Measurements from ENCODE around the gene CHIT1.

DNA sequence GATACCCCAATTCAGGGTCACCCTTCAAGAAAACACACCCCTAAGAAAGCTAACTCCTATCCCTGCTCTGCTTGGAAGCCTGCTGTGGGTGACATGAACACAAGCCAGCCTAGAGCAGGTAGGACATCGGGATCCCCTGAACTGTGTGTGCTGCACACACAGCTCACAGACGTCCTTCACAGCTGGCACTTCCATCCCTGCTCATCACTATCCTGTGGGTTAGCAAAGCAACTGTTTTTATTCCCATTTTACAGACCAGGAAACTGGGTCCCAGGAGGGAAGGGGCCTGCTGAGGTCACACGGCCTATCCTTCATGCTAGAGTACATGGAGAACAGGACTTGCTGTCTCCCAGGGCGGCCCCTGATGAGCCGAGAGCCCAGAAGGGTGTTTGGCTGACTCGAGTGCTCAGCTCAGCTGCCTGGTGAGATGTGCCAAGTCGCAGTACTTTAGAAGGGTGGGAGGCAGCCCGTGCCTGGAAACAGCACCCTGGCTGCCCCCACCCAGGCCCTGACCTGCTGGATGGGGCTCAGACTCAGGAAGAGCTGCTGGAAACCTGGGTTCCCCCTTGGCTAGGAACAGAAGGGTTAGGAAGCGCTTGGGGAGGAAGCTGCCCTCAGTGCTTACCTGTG lies 47.6 kb upstream of the CHIT1 start:
- TF ChIP-seq, protein P1, sequence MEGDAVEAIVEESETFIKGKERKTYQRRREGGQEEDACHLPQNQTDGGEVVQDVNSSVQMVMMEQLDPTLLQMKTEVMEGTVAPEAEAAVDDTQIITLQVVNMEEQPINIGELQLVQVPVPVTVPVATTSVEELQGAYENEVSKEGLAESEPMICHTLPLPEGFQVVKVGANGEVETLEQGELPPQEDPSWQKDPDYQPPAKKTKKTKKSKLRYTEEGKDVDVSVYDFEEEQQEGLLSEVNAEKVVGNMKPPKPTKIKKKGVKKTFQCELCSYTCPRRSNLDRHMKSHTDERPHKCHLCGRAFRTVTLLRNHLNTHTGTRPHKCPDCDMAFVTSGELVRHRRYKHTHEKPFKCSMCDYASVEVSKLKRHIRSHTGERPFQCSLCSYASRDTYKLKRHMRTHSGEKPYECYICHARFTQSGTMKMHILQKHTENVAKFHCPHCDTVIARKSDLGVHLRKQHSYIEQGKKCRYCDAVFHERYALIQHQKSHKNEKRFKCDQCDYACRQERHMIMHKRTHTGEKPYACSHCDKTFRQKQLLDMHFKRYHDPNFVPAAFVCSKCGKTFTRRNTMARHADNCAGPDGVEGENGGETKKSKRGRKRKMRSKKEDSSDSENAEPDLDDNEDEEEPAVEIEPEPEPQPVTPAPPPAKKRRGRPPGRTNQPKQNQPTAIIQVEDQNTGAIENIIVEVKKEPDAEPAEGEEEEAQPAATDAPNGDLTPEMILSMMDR (IDR thresholded peaks at IDR 0.05) = no peak
- TF ChIP-seq EP300 (IDR thresholded peaks at IDR 0.05) (peak; percentile 68), POLR2A (IDR thresholded peaks at IDR 0.05) (no peak)
